Neural cell (in vitro differentiated cells): ENCODE results near the gene SIDT1.

Source experiments
- EP300 ChIP-seq: fragments of 450-650 bp; conservative IDR thresholded peaks from 2 replicates; pipeline ENCODE4 v1.6.1; 2014; ENCODE audit warnings: antibody characterized with exemption, mild to moderate bottlenecking, moderate library complexity; ENCODE audit not compliant: poor library complexity, severe bottlenecking
- EZH2 ChIP-seq: fragments of 200-600, 300-800 bp; shearing (Covaris generic), sonication (generic); IDR thresholded peaks from 2 replicates; pipeline ENCODE4 v1.6.1; 2014; ENCODE audit warnings: antibody characterized with exemption, low read length, borderline replicate concordance, mild to moderate bottlenecking; ENCODE audit not compliant: insufficient read depth, poor library complexity, severe bottlenecking
- MXI1 ChIP-seq: fragments of 450-650 bp; conservative IDR thresholded peaks from 2 replicates; pipeline ENCODE4 v1.6.1; 2014; ENCODE audit warnings: antibody characterized with exemption, mild to moderate bottlenecking; ENCODE audit not compliant: poor library complexity, severe bottlenecking
- POLR2AphosphoS5 ChIP-seq: IDR thresholded peaks from 2 replicates; pipeline ENCODE4 v1.6.1; 2012
- REST ChIP-seq: IDR thresholded peaks from 2 replicates; pipeline ENCODE4 v1.6.1; 2012; ENCODE audit warnings: borderline replicate concordance
- SMC3 ChIP-seq: fragments of 450-650 bp; conservative IDR thresholded peaks from 2 replicates; pipeline ENCODE4 v1.6.1; 2014; ENCODE audit warnings: antibody characterized with exemption, mild to moderate bottlenecking, moderate library complexity; ENCODE audit not compliant: poor library complexity
- TAF1 ChIP-seq: IDR thresholded peaks from 2 replicates; pipeline ENCODE4 v1.6.1; 2012; ENCODE audit warnings: low read depth
- TF ChIP-seq, protein P1 (sequence below): fragments of 450-650 bp; IDR thresholded peaks from 2 replicates; pipeline ENCODE4 v1.5.1; 2014; ENCODE audit warnings: antibody characterized with exemption, mild to moderate bottlenecking, moderate library complexity; ENCODE audit not compliant: poor library complexity, severe bottlenecking

DNA sequence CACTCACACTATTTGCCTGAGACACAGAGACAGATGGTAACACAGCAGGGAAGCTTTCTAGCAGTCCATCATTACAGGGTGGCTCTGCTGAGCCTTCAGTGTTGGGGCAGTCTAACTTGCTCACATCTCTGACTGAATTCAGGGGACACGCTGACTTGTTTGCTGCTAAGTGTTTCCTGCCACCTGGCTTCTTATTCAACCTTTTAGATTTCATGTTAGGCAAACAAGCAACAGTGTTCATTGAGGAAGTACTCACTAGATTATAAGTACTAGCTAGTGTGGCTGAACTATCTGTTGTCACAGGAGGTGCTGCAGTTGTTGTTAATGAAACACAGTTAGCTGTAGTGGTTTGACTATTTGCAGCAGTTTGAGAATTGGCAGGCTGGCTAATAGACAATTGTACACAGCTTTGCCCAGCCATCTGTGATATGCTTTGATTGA lies 126.8 kb downstream of the SIDT1 start:
- TF ChIP-seq, protein P1, sequence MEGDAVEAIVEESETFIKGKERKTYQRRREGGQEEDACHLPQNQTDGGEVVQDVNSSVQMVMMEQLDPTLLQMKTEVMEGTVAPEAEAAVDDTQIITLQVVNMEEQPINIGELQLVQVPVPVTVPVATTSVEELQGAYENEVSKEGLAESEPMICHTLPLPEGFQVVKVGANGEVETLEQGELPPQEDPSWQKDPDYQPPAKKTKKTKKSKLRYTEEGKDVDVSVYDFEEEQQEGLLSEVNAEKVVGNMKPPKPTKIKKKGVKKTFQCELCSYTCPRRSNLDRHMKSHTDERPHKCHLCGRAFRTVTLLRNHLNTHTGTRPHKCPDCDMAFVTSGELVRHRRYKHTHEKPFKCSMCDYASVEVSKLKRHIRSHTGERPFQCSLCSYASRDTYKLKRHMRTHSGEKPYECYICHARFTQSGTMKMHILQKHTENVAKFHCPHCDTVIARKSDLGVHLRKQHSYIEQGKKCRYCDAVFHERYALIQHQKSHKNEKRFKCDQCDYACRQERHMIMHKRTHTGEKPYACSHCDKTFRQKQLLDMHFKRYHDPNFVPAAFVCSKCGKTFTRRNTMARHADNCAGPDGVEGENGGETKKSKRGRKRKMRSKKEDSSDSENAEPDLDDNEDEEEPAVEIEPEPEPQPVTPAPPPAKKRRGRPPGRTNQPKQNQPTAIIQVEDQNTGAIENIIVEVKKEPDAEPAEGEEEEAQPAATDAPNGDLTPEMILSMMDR = no peak
- TF ChIP-seq SMC3 (no peak), REST (no peak), EZH2 (no peak), MXI1 (no peak), EP300 (no peak), TAF1 (no peak), POLR2AphosphoS5 (no peak)
